ENCODE measurements around the gene AGPAT3. TPM values are rescaled to one million over a fixed set of nuclear protein-coding genes. Genes with fewer than 3 reads are reported as not detected.

The AGPAT3 gene
- total RNA-seq, 1 experiment from 2014 or later, result 13.0 TPM

- Histone ChIP-seq H2AFZ (ENCODE audit: low read length) (no peak overlapping the region), H3K27ac (ENCODE audit: insufficient read length, low read depth, low read length) (no peak overlapping the region), H3K79me1 (ENCODE audit: insufficient read depth, low read depth, low read length, poor library complexity, severe bottlenecking) (no peaks in the 10 kb centered on the region), H2BK15ac (ENCODE audit: low read depth, low read length) (no peak overlapping the region), H3K4me2 (ENCODE audit: insufficient read depth, insufficient read length, low read length) (no peak overlapping the region), H3K23me2 (ENCODE audit: insufficient read length, low read depth, low read length, poor library complexity, severe bottlenecking) (no peaks in the 10 kb centered on the region), H3K14ac (ENCODE audit: insufficient read depth, low read length) (no peak overlapping the region), H3K56ac (ENCODE audit: insufficient read length, low read depth, low read length) (no peak overlapping the region), H3K9me3 (ENCODE audit: control insufficient read depth, low read depth, low read length) (no peaks in the 10 kb centered on the region), H4K20me1 (ENCODE audit: control insufficient read depth, insufficient read depth, insufficient read length) (no peaks in the 10 kb centered on the region), H2BK12ac (ENCODE audit: insufficient read length, low read depth, low read length) (no peak overlapping the region), H2BK120ac (ENCODE audit: low read depth, low read length, poor library complexity, severe bottlenecking) (no peak overlapping the region), H3T11ph (ENCODE audit: low read length) (no peak overlapping the region), H4K8ac (replicated peaks; ENCODE audit: insufficient read length, low read depth, low read length) (no peak overlapping the region), H3K9ac (ENCODE audit: extremely low read depth, insufficient read length, low read length) (no peak overlapping the region), H3K27me3 (ENCODE audit: insufficient read depth, low read length) (no peaks in the 10 kb centered on the region), H4K5ac (ENCODE audit: insufficient read length, low read depth, low read length) (no peak overlapping the region), H3K4ac (ENCODE audit: low read depth, low read length) (no peak overlapping the region), H4K91ac (ENCODE audit: insufficient read length, low read depth, low read length) (no peak overlapping the region), H2BK5ac (ENCODE audit: insufficient read length, low read length) (no peak overlapping the region), H3K79me2 (ENCODE audit: insufficient read depth, low read length) (no peaks in the 10 kb centered on the region), H3K4me1 (ENCODE audit: insufficient read depth, low read length) (no peaks in the 10 kb centered on the region), H2AK5ac (ENCODE audit: insufficient read length, low read length) (no peak overlapping the region), H3K18ac (ENCODE audit: insufficient read length, low read depth, low read length) (no peak overlapping the region), H2BK20ac (ENCODE audit: low read depth, low read length, poor library complexity, severe bottlenecking) (no peak overlapping the region), H3K23ac (ENCODE audit: insufficient read length, low read depth, low read length) (no peak overlapping the region)
- no peak overlapping the region for H3K4me3 Mint-ChIP-seq
- no peaks in the 10 kb centered on the region for H3K36me3 Mint-ChIP-seq (ENCODE audit: insufficient read depth in 1 of 3, low read depth in 3 of 3)
- H3K27ac Mint-ChIP-seq, result no peak overlapping the region
- no CpG with 5 or more reads among the region's 3 CpGs for WGBS (ENCODE audit: extremely low coverage, insufficient read length, low lambda C conversion rate)
- H3K27me3 Mint-ChIP-seq (ENCODE audit: low read depth), result no peaks in the 10 kb centered on the region
- DNase-seq, result no peak
- H3K9me3 Mint-ChIP-seq, result no peaks in the 10 kb centered on the region
- peaks cover 3 to 6% of the 10 kb centered on the region in 2 experiments; a peak in 2 of 4 replicates for H3K4me1 Mint-ChIP-seq
- TF ChIP-seq, protein P1, sequence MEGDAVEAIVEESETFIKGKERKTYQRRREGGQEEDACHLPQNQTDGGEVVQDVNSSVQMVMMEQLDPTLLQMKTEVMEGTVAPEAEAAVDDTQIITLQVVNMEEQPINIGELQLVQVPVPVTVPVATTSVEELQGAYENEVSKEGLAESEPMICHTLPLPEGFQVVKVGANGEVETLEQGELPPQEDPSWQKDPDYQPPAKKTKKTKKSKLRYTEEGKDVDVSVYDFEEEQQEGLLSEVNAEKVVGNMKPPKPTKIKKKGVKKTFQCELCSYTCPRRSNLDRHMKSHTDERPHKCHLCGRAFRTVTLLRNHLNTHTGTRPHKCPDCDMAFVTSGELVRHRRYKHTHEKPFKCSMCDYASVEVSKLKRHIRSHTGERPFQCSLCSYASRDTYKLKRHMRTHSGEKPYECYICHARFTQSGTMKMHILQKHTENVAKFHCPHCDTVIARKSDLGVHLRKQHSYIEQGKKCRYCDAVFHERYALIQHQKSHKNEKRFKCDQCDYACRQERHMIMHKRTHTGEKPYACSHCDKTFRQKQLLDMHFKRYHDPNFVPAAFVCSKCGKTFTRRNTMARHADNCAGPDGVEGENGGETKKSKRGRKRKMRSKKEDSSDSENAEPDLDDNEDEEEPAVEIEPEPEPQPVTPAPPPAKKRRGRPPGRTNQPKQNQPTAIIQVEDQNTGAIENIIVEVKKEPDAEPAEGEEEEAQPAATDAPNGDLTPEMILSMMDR (conservative IDR thresholded peaks at IDR 0.05), result no peak
These were observed 24.8 kb upstream of the AGPAT3 start for GRCh38 chr21:43840259-43840658.
